ENCODE measurements around the gene GATA5.

GATA5 gene

DNA sequence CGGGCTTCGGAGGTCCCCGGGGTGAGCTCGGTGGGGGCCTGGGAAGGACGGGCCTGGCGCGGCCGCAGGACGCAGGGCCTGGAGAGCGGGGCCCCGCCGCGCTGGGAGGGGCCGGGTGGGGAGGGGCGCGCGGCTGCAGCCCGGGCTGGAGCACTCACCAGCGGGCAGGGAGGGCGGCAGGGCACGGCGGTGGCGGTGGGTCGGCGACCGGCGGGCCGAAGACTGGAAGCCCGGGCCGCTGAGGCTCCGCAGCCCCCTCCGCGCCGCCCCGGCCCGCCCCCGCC lies at the start of gene GATA5:
Gene GATA5, minus strand, starts transcription at position 224 of the 284 bp plus-strand sequence. CDS start 474 bp downstream, outside the sequence.
- ATAC-seq (no peak), DNase-seq (no peak)

DNA sequence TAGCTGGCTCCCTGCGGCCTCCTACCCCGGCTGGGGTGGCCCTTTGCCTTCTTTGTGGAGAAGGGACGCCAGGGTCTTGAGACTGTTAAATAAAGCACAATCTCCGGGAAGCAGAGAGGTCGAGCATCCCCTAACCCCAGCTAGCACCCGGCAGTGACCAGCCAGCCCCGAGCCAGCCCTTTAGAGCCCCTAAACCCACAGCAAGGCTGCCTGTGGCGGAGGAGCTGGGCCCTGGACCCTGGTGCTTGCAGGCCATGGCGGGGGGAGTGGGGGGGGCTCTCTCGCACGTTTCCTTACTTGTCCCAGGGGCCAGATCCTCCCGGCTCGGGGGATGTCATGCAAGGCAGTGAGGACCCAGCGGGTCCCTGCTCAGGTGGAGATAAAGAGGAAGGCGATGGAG lies 49.2 kb upstream of the GATA5 start:
- DNase-seq (no peak), ATAC-seq (no peak)

DNA sequence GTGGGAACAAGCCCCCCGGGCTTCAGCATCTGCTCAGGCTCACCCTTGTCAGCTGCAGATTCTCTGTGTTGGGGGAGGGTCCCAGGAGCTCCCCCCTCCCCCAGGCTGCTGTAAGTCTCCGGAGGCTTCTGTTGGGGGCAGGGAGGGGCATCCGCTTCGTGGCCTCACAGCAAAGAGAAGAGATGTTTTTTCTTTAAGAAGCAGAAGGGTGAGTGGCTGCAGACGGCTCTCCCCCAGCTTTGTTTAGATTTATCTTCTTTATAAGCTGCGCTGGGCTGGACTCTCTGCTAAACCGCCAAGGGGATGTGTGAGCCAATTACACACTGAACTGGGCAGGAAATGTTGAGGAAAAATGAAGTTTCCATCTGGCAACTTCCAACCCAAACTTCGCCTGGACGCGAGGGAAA lies 48.7 kb upstream of the GATA5 start:
- ATAC-seq, result no peak

DNA sequence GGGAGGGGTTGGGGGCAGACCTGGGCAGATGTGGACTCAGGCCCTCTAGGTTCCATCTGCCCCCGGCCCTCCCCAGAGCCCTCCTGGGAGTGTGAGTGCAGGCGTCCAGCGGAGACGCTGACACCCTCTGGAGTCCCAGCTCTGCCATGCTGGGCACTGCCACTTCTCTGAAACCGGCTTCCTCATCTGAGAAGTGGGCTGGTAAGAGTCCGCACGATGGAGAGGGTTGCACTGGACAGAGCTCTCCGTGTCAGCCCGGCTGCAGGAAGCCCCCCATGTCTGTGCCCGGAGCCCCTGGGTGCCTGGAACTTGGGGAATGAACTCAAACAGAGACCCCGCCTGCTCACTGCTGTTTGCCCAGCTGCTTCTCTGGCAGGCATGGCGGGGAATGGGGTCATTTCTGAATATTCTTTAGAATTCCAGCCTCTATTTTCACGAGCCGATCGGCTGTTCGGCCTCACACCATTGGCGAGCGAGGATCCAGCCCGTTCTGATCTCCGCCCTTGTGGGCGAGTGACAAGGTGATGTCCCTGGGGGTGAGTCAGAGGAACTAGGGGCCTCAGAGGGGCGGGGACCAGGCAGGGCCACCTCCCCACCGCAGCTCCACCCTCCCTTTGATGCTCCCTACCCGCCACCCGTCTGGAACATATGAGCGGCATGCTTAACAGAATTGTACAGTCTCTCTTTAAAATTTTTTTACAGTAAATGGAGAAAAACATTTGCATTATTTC lies 47.8 kb upstream of the GATA5 start:
- peak; percentile 90 for DNase-seq
- peak; percentile 89 for ATAC-seq

More for the DNA sequence above, 48.7 kb upstream of the GATA5 start:
- DNase-seq, result no peak

- DNase-seq (peak; percentile 76), ATAC-seq (peak; percentile 82)
Measured at GRCh38 chr20:62522748-62523396, 47.1 kb upstream of the GATA5 start.

GRCh38 chr20:62519826-62520225 lies 44.0 kb upstream of the GATA5 start:
- ATAC-seq, result no peak
- DNase-seq, result no peak

DNA sequence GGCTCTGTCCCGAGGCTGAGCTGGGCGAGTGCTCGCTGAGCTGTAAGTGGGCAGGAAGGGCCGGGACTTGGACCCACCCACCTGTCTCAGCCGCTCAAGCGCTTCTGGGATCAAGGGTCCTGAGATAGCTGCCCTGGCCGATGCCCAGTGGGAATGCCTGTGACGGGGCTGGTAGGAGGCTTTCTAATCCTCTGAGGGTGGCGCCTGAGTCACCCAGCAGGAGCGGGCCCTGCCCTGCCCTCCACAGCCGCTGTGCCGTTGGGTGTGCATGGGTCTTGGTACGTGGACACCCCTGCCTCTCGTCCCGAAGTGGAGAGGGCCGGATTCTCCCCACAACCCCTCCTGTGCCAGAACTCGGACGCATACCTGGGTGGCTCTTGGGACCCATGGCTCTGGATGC lies 43.1 kb upstream of the GATA5 start:
- ATAC-seq (no peak), DNase-seq (no peak)

GRCh38 chr20:62517901-62518610 lies 42.3 kb upstream of the GATA5 start:
- ATAC-seq (no peak), DNase-seq (no peak)

GRCh38 chr20:62517168-62517567 lies 41.4 kb upstream of the GATA5 start:
- ATAC-seq (no peak), DNase-seq (no peak)

DNA sequence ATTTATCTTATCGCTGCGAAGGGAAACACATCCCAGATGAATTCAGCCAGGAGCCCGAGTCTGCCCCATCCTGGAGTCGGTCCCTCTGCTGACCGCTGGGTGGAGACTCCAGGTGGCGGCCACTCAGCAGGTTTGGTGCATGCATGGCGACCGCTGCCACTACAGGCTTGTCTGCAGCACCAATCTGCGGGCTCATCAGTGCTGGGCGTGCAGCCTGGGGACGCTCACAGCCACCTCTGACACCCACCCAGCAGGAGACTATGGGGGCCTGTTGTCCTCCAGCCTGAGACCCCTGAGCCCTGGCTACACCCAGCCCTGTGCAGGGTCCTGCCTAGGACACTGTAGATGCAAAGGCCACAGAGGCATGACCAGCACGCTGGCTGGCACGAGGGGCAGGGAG lies 40.5 kb upstream of the GATA5 start:
- ATAC-seq (no peak), DNase-seq (no peak)

- no peak for DNase-seq
- ATAC-seq, result no peak
Measured at GRCh38 chr20:62515826-62516225, 40.0 kb upstream of the GATA5 start.

- no peak for ATAC-seq
- DNase-seq, result no peak
Measured at GRCh38 chr20:62515280-62515679, 39.5 kb upstream of the GATA5 start.

GRCh38 chr20:62513991-62514390 lies 38.2 kb upstream of the GATA5 start:
- ATAC-seq (no peak), DNase-seq (no peak)

GRCh38 chr20:62511915-62512610 lies 36.3 kb upstream of the GATA5 start:
- no peak for ATAC-seq
- no peak for DNase-seq

GRCh38 chr20:62511300-62511914 lies 35.6 kb upstream of the GATA5 start:
- DNase-seq (no peak), ATAC-seq (no peak)

- peak; percentile 45 for ATAC-seq
- DNase-seq, result no peak
Measured at GRCh38 chr20:62508641-62509051, 32.9 kb upstream of the GATA5 start.

DNA sequence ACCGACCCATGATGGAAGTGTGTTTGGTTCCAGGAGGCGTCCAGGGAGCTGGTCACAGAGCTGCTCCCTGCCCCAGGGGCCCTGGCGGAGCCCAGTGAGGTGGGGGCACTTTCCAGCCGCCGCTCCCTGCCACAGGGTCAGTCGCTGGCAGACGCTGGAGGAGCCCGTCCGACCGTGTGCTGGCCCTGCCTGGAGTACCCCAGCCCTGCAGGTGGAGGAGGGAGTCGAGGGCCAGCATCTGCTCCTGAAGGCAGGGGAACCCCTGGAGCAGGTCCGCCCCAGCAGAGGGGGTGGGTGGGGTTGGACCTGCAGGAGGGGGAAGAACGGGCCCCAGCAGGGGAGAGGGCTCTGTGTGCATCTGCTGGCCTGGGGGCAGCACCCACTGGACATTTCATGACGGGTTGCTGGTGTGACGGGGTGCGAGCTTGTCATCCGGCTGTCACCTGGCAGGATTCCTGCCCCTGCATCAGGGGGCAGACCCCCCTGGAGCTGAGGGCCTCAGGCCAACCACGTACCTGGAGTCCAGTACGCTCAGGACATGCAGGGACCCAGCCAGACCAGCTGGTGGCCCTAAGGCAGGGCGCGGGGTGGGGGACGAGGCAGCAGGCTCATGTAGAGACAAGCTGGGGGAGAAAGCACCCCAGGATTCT lies 32.3 kb upstream of the GATA5 start:
- ATAC-seq, result no peak
- no peak for DNase-seq

GRCh38 chr20:62507323-62507722 lies 31.5 kb upstream of the GATA5 start:
- ATAC-seq (no peak), DNase-seq (no peak)

GRCh38 chr20:62506791-62507190 lies 31.0 kb upstream of the GATA5 start:
- ATAC-seq, result no peak
- no peak for DNase-seq

GRCh38 chr20:62506087-62506486 lies 30.3 kb upstream of the GATA5 start:
- DNase-seq, result no peak
- ATAC-seq, result no peak

GRCh38 chr20:62505337-62506045 lies 29.7 kb upstream of the GATA5 start:
- ATAC-seq (no peak), DNase-seq (no peak)

Data from stimulated activated naive CD8-positive, alpha-beta T cell treated with anti-CD3 and anti-CD28 coated beads, Interleukin-15, Interleukin-2, amounts not matched to agents 100 U/mL and 50 U/mL, for 24 hours (primary cell).